Stimulated activated CD4-positive, alpha-beta T cell treated with anti-CD3 and anti-CD28 coated beads, Interleukin-15, amount 100 ng/mL, for 24 hours (primary cell): Measurements from ENCODE around the gene C1QTNF12.

Source experiments
- DNase-seq: peaks from one replicate; pipeline ENCODE4 v3.0.0-alpha.2; 2020

Gene C1QTNF12

DNA sequence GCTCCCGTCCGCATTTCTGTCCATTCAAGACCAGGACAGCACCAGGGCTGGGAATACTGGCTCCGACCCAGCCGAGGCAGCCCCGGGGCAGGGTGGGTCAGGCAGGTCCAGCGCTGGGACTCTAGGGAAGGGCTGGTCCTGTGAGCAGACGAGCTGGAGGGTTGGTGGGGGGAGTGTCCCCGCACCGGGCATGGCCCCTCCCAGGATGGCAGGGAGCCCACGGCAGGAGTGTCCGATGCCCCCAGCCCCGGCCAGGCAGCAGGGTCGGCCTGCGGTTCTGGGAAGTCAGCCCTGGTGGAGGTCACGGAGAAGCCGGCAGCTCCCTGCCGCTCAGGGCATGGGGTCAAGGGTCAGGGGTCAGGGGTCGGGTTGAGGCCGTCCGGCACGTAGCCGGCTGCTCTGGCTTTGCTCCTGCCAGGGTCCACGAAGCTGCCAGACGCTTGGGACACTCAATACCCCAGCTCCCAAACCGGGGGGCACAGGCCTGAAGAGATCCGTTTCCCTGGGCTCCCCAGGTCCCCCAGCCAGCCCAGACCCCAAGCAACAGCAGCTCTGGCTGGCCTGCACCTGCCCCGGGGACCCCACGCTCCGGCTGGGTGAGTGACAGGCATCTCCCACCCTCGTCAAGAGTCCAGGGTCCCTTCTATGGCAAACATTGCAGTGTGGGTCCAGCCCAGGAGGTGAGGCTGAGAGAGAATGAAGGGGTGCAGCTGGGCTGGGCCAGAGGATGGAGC is 6.7 kb downstream of the C1QTNF12 start:
- DNase-seq, result no peak

DNA sequence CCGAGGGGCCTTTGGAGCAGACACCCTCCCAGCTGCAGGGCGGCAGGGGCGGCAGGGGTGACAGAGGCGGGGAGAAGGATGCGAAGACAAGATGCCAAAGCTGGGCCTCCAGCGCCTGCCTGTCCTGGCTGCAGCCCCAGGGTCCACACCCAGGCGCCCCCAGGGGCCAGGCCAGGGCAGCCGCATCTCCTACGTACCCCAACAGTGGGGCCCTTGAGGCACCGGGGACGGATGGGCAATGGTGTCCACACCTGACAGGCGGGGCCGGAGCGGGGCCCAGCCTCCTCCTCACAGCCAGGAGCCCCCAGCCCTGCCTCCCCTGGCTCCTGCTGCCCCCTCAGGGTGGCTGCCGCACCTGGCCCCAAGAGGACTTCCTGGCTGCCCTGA is 7.3 kb downstream of the C1QTNF12 start:
- DNase-seq, result no peak

DNA sequence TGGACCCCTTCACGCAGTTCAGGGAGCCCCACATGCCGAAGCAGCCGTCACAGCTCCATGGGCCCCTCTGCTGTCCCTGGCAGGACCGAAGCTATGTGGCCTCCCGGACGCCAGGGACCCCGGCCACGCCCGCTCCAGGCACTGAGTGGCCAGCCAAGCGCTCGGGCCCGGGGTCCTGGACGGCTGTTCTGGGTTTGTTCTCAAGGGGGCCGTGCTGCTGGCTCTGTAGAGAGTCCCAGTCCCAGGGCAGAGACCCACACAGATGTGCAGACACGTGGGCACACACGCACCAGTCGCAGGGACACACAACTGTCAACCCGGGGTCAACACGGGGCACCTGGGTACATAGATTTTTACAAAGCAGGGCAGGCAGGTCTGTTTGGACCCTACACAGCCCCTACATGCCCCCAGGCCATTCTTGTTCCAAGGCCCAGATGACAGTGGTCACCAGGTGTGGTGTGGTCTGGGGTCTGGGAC is 7.8 kb downstream of the C1QTNF12 start:
- DNase-seq, result no peak

DNA sequence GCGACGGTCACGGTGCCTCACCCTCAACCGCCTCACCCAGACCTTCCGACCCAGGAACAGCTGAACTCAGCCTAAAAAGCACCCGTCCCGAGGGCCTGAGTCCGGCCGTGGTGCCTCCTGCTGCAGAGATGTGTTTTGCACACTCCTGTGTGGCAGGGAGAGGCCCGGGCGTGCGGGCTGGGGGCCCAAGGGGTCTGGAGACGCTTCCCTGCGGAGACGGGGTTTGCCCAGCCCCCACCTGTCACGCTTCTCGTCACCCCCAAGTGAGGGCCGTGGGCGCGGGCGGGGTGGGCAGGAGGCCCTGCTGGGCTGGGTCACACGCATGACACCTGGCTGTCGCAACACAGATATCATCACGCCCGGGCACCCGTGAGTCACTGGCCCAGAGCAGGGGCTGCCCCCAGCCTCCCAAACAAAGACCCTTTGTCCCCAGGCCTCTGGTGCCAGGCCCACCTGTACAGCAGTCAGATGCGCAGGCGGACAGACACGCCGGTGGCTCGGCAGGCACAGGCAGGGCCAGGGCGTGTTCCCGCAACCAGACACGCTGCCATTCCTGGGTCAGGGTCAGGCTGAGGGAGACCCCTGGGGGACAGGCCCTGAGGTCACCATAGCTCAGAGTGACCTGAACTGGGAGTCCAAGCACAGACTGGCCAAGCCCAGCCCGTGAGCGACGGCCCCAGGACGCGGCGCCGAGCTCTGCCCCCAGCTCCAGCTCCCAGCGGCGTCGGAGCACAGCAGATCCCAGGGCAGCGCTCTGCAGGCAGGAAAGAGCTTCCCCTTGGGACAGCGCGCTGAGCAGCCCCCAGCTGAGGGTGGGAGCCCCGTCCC is 8.4 kb downstream of the C1QTNF12 start:
- no peak for DNase-seq

DNA sequence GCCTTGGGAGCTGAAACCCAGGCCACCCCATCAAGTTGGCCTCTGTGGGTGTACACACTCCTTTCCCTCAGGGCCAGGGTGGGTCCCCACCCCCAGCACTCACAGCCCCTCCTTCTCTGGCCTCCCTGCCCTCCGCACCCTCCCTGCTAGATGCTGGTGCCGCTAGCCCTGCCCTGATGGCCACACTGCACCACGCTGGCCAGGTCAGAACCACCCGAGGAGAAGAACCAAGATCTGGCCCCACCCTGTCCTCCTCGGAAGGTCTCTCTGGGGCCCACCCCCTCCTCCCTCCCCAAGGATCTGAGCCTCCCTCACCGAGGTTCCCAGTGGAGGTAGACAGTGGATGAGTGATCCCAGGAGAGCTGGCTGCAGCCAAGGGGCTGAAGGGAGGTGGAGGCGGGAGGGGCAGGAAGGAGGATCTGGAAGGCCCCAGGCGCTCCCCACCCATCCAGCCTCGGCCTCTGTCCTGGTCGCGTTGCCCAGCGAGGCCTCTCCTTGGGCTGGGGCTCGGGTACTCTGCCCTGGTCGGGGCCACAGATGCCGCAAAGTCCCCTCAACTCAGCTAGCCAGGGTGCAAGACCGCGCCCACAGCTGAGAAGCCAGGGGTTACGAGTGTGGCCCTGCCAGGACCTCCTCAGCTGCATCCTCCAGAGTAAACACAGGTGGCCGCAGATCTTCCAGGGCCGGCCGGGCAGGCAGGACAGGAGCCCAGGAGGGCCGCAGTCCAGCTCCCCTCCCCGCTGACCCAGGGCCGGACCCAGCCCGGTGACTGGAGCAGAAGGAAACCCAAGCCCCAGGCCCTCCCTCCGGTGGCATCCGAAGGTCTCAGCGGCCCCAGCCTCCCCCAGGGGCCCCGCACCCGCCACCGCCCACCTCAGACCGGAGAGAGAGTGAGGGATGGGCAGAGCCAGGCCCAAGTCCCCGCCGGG is 9.3 kb downstream of the C1QTNF12 start:
- no peak for DNase-seq

DNA sequence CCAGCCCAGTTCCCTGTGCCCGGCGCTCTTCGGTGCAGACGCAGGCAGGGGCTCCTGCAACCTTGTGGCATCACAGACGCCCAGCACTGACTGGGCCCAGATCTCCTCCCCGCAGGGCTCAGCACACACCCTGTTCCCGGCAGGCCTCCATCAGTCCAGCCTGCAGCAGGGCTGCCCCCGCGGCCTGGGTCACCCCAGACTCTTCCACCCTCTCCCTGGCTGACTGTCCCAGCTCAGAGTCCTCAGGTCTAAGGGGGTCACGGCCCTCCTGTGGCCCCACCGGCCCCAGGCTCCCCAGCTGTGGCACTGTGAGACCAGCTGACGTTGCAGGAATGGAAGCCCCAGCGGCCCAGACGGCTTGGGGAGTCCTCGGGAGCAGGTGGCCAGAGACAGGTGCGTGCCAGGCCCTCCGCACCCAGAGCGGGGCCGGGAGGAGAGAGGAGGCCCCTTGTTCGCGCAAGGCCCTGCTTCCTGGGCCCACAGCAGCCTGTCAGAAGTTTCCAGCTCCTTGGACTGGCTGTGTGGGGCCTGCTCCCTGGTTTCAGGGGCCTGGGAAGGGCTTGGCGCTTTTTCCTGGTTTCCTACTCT is 10.3 kb downstream of the C1QTNF12 start:
- DNase-seq, result no peak

DNA sequence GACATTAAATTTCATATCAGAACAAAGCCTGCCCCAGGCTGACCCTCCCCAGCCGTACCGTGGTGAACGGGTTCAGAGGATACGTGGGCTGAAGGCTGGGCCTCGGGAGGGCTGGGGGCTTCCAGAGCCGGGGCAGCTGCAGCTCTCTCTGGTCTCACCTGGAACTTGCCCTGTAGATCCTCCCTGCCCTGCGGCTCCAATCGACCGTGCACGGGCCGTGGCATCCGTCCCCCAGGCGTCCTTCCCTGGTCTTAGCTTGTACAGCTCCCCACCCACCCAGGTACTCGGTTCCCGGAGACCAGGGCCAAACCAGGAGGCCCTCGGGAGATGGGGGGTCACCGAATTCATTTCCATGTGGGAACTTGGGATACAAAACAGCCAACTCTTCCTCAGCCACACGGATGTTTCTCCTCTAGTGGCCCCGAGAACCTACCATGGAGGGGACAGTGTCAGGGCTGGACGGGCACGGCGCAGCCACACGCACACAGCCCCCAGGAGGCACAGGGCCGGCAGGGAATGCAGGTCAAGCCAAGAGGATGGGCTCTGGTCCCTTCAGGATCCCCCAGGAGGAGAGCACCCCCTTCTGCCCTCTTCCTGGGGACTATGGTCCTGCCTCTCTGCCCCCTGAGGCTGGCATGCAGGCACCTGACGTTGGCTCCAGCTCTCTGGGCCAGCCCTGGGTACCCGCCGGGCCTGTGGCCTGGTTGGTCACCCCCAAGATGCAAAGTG is 11.3 kb downstream of the C1QTNF12 start:
- no peak for DNase-seq

DNA sequence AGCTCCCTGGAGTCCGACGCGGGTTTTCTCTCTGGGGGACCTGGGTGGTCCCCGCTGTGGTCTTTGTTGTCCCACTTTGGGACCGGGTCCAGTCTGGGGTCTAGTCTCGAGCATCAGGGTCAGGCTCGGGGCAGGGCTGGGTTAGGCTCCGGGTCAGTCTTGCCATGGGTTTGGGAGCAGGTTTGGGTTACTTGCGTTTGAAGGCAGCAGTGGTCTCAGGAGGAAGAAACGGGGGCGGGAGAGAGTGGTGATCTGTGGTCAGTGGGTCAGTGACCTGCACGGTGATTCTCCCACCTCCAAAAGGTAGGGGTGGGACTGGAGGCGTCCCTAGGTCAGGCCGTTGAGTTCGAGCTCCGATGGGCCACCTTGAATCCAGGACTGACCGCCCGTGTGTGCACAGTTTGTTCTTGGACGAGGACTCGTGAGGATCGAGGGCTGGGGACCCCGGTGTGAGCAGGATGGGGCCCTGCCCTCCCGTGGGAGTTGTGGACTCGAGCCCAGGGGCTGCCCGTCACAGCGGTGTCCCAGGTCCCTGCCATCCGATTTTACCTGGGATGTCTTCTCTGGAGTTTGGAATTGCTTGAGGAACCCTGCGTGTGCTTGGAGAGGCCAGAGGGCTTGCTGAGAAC is 12.2 kb downstream of the C1QTNF12 start:
- DNase-seq, result no peak

DNA sequence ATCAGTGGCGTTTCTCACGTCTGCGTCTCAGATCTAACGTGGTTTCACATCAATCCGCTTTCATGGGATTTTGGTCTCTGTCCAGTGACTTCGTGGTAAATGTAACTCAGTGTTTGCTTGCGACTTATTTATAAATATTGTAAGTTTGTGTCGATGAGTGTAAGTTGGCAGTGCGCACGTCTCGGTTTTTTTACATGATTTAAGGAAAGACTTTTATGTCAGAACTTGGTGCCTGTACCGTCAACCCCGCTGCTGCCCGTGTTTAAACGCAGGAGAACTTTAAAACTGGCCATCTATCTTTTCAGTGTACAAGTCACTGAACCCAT is 13.0 kb downstream of the C1QTNF12 start:
- DNase-seq, result no peak

DNA sequence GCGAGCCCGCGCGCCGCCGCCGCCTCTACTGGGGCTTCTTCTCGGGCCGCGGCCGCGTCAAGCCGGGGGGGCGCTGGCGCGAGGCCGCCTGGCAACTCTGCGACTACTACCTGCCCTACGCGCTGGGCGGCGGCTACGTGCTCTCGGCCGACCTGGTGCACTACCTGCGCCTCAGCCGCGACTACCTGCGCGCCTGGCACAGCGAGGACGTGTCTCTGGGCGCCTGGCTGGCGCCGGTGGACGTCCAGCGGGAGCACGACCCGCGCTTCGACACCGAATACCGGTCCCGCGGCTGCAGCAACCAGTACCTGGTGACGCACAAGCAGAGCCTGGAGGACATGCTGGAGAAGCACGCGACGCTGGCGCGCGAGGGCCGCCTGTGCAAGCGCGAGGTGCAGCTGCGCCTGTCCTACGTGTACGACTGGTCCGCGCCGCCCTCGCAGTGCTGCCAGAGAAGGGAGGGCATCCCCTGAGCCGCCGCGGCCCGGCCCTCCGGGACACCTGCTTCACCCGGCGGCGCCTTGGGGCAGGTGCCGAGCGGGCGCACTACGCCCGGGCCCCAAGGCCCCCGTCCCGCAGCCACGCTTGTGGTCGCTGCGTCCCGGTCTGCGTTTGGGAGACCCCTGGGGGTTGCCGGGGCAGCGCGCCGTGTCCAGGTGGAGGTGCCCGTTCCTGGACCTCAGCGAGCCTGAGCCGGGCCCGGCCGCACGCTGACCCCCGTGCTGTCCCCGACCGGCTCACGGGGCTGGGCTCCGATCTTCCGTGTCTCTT is 13.5 kb downstream of the C1QTNF12 start:
- no peak for DNase-seq

DNA sequence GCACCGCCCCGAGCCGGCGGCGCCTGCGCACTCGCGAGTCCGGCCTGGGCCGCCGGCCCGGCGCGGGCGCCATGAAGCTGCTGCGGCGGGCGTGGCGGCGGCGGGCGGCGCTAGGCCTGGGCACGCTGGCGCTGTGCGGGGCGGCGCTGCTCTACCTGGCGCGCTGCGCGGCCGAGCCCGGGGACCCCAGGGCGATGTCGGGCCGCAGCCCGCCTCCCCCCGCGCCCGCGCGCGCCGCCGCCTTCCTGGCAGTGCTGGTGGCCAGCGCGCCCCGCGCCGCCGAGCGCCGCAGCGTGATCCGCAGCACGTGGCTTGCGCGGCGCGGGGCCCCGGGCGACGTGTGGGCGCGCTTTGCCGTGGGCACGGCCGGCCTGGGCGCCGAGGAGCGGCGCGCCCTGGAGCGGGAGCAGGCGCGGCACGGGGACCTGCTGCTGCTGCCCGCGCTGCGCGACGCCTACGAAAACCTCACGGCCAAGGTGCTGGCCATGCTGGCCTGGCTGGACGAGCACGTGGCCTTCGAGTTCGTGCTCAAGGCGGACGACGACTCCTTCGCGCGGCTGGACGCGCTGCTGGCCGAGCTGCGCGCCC is 14.2 kb downstream of the C1QTNF12 start, which contains the start of gene B3GALT6:
Gene B3GALT6, plus strand, starts transcription at position 30 of the 588 bp plus-strand sequence. Its CDS starts 42 bp downstream, at position 72.
- no peak for DNase-seq

DNA sequence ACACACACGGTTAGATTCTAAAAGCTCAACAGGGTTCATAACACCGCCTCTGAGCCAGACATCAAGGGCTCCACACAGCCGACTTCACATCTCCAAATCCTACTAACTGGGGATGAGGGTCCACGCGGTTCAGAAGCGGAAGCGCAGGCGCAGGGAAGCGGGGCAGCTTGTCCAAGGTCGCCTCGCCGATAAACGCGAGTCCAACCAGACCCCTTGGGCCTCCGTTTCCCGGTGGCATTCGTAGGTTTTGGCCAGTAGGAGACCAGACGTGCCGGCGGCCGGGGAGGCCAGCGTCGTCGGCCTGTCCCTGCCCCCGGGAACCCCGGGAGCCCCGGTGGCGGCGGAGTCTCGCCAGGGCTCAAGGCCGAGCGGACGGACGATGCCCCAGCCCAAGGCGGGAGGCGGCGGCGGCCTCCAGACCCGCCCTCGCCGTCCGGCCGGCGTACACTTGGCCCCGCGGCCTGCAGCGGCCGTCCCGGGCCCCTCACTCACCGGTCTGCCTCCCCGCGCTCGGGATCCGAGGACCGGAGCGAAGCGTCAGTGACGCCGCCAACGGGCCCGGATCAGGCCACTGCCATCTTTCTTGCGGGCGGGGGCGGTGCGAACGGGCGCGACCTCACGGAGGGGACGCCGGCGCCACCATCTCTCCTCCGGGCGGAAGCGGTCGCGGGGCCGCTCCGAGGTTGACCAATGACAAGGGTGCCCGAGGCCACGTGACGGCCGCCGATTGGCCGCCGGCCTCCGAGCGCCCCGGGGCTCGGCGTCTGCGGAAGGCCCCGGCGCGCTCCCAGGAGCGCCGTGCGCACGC is 14.9 kb downstream of the C1QTNF12 start, which contains the start of gene SDF4:
Gene SDF4, minus strand, starts transcription at position 602 of the 808 bp plus-strand sequence. CDS start 3,229 bp downstream, outside the sequence.
- DNase-seq, result peak; percentile 98

DNA sequence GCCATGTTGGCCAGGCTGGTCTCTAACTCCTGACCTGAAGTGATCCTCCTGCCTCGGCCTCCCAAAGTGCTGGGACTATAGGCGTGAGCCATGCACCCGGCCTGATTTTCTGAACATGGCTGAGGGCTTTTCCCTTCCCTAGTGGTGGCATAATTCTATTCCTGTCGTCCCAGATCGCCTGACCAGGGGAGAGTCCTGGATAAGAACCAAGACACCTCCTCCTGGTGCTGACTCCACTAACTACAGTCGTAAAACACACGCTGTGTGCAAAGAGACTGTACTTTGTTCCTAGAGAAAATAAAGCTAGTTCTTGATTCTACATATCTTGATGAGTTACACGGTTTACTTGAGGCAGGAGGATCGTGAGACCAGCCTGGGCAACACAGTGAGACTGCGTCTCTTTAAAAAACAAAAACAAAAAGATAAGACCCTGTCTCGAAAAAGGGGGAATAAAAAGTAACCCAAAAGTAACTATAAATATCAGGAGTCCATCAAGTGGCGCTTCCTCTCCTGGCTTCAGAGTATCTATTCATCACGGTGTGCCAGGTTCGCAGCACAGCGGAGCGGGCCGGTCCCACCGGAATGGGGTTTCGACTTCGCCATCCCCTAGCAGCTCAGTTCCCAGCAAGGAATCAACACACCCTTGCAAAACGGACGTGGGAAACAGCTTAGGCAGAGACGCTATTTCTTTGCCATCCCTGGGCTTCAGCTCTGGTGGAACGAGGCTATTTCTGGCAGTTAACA is 15.7 kb downstream of the C1QTNF12 start:
- peak; percentile 46 for DNase-seq

DNA sequence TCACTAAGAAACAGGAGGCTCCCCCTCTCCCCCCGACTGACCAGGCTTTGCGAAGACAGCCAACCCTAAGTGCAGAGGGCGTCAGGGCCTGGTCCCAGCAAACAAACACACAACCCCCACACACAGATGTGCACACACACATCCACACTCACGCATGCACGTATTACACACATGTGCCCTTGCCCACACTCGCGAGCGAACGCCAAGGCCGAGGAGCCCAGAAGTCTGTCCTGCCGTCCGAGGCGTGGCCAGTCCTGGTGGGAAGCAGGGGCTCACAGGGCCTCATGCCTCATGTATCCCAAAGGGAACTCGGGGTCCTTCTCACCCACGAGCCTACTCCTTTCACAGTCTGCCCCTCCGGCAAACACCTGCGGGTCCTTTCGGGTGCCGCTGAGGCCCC is 16.8 kb downstream of the C1QTNF12 start:
- DNase-seq, result no peak

DNA sequence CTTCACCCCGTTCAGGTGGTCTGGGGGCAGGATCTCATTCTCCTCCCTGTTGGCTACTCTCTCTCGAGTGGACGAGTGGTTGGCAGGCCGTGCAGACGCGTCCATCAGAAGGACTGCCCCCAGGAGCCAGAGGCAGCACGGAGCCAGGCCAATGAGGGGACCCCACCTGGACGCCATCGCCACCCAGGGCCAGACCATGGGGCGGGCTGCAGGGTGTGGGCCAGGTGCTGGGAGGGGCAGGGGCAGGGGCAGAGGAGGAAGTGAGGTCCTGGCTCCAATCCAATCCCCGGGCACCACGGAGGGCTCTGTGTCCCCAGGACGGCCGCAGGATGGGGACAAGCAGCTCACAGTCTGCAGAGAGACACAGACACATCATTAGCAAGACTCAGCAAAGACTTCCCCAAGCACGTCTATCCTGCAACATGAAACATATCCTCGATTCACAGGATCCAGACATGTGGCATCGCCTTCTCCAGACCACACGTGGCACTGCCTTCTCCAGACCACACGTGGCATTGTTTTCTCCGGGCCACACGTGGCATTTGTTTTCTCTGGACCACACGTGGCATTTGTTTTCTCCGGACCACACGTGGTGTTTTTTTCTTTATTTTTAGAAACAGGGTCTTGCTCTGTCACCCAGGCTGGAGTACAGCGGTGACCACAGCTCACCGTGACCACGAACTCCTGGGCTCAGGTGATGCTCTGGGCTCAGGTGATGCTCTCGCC is 17.8 kb downstream of the C1QTNF12 start:
- no peak for DNase-seq

DNA sequence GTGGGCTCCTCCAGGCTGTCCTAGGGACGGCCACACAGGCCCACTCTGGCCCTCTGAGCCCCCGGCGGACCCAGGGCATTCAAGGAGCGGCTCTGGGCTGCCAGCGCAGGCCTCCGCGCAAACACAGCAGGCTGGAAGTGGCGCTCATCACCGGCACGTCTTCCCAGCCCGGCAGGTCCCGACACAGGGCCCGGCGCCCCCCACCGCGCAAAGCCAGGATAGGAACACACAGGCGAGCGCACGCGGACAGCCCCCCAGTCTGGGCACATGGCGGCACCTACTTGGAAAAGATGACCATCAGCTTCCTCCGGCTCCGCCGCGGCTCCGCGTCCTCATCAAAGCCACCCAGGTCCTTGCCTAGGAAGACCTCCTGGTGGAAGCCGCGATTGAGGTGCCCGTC is 18.3 kb downstream of the C1QTNF12 start:
- no peak for DNase-seq

DNA sequence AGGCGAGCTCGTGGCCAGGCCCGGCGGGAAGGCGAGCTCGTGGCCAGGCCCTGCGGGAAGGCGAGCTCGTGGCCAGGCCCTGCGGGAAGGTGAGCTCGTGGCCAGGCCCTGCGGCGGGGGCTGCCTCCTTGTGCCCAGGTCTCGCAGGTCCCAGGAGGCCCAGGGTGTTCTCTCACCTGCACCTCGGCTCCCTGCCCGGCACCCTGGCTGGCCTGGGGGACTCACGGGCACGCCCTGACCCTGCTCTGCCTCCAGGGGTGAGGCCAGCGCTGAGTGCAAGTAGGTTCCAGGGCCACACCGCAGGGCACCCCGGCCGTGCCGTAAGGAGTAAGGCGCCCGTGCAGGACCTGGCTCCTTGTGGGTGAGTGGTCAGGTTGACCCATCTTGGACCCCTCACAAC is 19.1 kb downstream of the C1QTNF12 start:
- DNase-seq, result no peak
